ENCODE results near the gene FRK.

DNA sequence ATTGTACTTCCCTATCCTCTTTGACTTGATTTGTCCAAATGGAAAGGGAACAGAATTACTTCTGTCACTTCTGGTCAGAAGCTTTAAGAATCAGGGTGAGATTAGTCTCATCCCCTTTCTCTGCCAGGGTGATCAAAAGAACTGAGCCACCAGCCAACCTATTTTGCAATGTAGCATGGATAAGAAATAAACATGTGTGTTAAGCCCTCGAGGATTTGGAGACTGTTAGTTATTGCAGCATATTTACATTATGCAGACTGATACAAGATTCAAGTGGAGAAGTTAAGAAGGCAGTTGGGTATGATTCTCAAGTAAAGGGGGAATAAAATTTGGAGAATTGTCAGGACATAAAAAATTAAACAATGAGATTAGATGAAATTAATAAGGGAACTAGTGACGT, 106.0 kb downstream of the FRK start:
- TF ChIP-seq, protein P1, sequence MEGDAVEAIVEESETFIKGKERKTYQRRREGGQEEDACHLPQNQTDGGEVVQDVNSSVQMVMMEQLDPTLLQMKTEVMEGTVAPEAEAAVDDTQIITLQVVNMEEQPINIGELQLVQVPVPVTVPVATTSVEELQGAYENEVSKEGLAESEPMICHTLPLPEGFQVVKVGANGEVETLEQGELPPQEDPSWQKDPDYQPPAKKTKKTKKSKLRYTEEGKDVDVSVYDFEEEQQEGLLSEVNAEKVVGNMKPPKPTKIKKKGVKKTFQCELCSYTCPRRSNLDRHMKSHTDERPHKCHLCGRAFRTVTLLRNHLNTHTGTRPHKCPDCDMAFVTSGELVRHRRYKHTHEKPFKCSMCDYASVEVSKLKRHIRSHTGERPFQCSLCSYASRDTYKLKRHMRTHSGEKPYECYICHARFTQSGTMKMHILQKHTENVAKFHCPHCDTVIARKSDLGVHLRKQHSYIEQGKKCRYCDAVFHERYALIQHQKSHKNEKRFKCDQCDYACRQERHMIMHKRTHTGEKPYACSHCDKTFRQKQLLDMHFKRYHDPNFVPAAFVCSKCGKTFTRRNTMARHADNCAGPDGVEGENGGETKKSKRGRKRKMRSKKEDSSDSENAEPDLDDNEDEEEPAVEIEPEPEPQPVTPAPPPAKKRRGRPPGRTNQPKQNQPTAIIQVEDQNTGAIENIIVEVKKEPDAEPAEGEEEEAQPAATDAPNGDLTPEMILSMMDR (IDR thresholded peaks at IDR 0.05), result no peak
- TF ChIP-seq EP300 (IDR thresholded peaks at IDR 0.05), result no peak

Measured in sigmoid colon (tissue), 4 donors.